IMR-90 (cell line): Measurements from ENCODE around the gene DIP2C. TPM values are rescaled to one million over a fixed set of nuclear protein-coding genes. Genes with fewer than 3 reads are reported as not detected.
A peak's percentile ranks its signal among the peaks of the same experiment; 100 is the strongest.

Source experiments
- ATAC-seq: fragments of 200-7000 bp; cut with Tn5 transposase; 2 replicates; pipeline ENCODE4 v1.9.1; 2020; ENCODE audit warnings: low read depth, mild to moderate bottlenecking, moderate library complexity
- BruUV-seq: library from RNA; stranded (reverse); fragments of 400-500 nt; replicated peaks from 2 replicates; lab custom pipeline; 2021; lab: Mats Ljungman, UMichigan
- CTCF ChIA-PET: fragments of 300-600 bp; formaldehyde crosslinking; extraction: SDS; loops from one replicate; lab custom pipeline; 2021; ENCODE audit warnings: antibody characterized with exemption; lab: Yijun Ruan, JAX
- POLR2A ChIA-PET: fragments of 300-600 bp; sonication (Branson Sonifier 250); formaldehyde crosslinking; loops from one replicate; lab custom pipeline; 2022; ENCODE audit warnings: antibody characterized with exemption; ENCODE audit not compliant: unreplicated experiment; lab: Charles Lee
- DNase-seq: peaks from one replicate; pipeline ENCODE4 v3.0.0; 2013
- H2AFZ ChIP-seq: replicated peaks from 2 replicates; pipeline ENCODE3; 2013; ENCODE audit warnings: low read length, mild to moderate bottlenecking; ENCODE audit not compliant: poor library complexity
- H2AK5ac ChIP-seq: 2 replicates; pipeline ENCODE4 v1.6.1; 2013; ENCODE audit warnings: low read depth, low read length, inconsistent platforms
- H2AK9ac ChIP-seq: replicated peaks from 2 replicates; pipeline ENCODE3; 2013; ENCODE audit warnings: mild to moderate bottlenecking, low read depth, low read length, moderate library complexity; ENCODE audit not compliant: poor library complexity
- H2BK120ac ChIP-seq: 2 replicates; pipeline ENCODE4 v1.6.1; 2013; ENCODE audit warnings: low read depth, low read length, inconsistent platforms
- H2BK15ac ChIP-seq: 3 replicates; pipeline ENCODE4 v1.6.1; 2013; ENCODE audit warnings: low read depth, low read length, inconsistent platforms
- H2BK20ac ChIP-seq: 2 replicates; pipeline ENCODE4 v1.6.1; 2013; ENCODE audit warnings: low read depth, mild to moderate bottlenecking, inconsistent platforms, low read length, moderate library complexity
- H2BK5ac ChIP-seq: 2 replicates; pipeline ENCODE4 v1.6.1; 2013; ENCODE audit warnings: mild to moderate bottlenecking, low read depth, low read length, inconsistent platforms; ENCODE audit not compliant: poor library complexity, severe bottlenecking
- H3K14ac ChIP-seq: replicated peaks from 2 replicates; pipeline ENCODE4 v1.6.1; 2013; ENCODE audit warnings: low read depth, low read length, inconsistent platforms
- H3K18ac ChIP-seq: 2 replicates; pipeline ENCODE4 v1.6.1; 2013; ENCODE audit warnings: low read depth, low read length, control low read depth
- H3K23ac ChIP-seq: 2 replicates; pipeline ENCODE4 v1.6.1; 2013; ENCODE audit warnings: low read depth, low read length, inconsistent platforms
- H3K27ac ChIP-seq: 2 replicates; pipeline ENCODE4 v1.5.1; 2013; ENCODE audit warnings: mild to moderate bottlenecking, control low read depth, low read length; ENCODE audit not compliant: insufficient read depth
- H3K27me3 ChIP-seq: 2 replicates; pipeline ENCODE4 v1.6.1; 2013; ENCODE audit warnings: low read length; ENCODE audit not compliant: control insufficient read depth, insufficient read depth
- H3K36me3 ChIP-seq: 2 replicates; pipeline ENCODE4 v1.6.1; 2013; ENCODE audit warnings: low read length, mixed read lengths; ENCODE audit not compliant: control insufficient read depth, insufficient read depth
- H3K4ac ChIP-seq: 2 replicates; pipeline ENCODE4 v1.6.1; 2013; ENCODE audit warnings: low read depth, low read length, inconsistent platforms
- H3K4me1 ChIP-seq: 2 replicates; pipeline ENCODE4 v1.6.1; 2013; ENCODE audit warnings: low read length, mixed read lengths; ENCODE audit not compliant: control insufficient read depth, insufficient read depth
- H3K4me2 ChIP-seq: 2 replicates; pipeline ENCODE4 v1.6.1; 2013; ENCODE audit warnings: low read depth, mild to moderate bottlenecking, control low read depth, low read length, moderate library complexity
- H3K4me3 ChIP-seq: 2 replicates; pipeline ENCODE4 v1.5.1; 2013; ENCODE audit warnings: low read depth, mild to moderate bottlenecking, control low read depth, low read length, moderate library complexity; ENCODE audit not compliant: insufficient read depth
- H3K56ac ChIP-seq: 2 replicates; pipeline ENCODE4 v1.6.1; 2013; ENCODE audit warnings: low read length, inconsistent platforms; ENCODE audit not compliant: insufficient read depth; ENCODE audit errors: extremely low read depth
- H3K79me1 ChIP-seq, 2 experiments: 2 replicates each; pipeline ENCODE4 v1.6.1; 2013; ENCODE audit warnings: low read length in 2 of 2, inconsistent platforms in 1 of 2, low read depth in 1 of 2
- H3K9ac ChIP-seq: 2 replicates; pipeline ENCODE4 v1.6.1; 2013; ENCODE audit warnings: low read depth, low read length, control low read depth
- H3K9me1 ChIP-seq: 2 replicates; pipeline ENCODE4 v1.6.1; 2013; ENCODE audit warnings: low read length, inconsistent platforms; ENCODE audit not compliant: insufficient read depth
- H3K9me3 ChIP-seq: 2 replicates; pipeline ENCODE4 v1.6.1; 2013; ENCODE audit warnings: low read length; ENCODE audit not compliant: control insufficient read depth, insufficient read depth
- H4K20me1 ChIP-seq: 2 replicates; pipeline ENCODE4 v1.6.1; 2013; ENCODE audit warnings: low read length, inconsistent platforms; ENCODE audit not compliant: insufficient read depth
- H4K5ac ChIP-seq: 2 replicates; pipeline ENCODE4 v1.6.1; 2013; ENCODE audit warnings: mild to moderate bottlenecking, low read depth, low read length, control low read depth
- H4K8ac ChIP-seq, 2 experiments: 2 replicates each; pipeline ENCODE4 v1.6.1; 2013; ENCODE audit warnings: low read depth in 2 of 2, low read length in 2 of 2, control low read depth in 1 of 2, inconsistent platforms in 1 of 2
- H4K91ac ChIP-seq: 2 replicates; pipeline ENCODE4 v1.6.1; 2013; ENCODE audit warnings: low read depth, low read length, inconsistent platforms; ENCODE audit not compliant: insufficient read depth
- CHD1 ChIP-seq: IDR thresholded peaks from 2 replicates; pipeline ENCODE4 v1.6.1; 2012; ENCODE audit warnings: low read depth, low read length, improper control_type of control experiment
- MAFK ChIP-seq: IDR thresholded peaks from 2 replicates; pipeline ENCODE4 v1.6.1; 2012; ENCODE audit warnings: low read depth, low read length, improper control_type of control experiment
- MAZ ChIP-seq: IDR thresholded peaks from 2 replicates; pipeline ENCODE4 v1.6.1; 2012; ENCODE audit warnings: low read depth, mild to moderate bottlenecking, low read length, improper control_type of control experiment, moderate library complexity, borderline replicate concordance
- MXI1 ChIP-seq: IDR thresholded peaks from 2 replicates; pipeline ENCODE4 v1.6.1; 2012; ENCODE audit warnings: low read depth, mild to moderate bottlenecking, low read length, moderate library complexity, borderline replicate concordance
- NFE2L2 ChIP-seq: fragments of 150-350 bp; IDR thresholded peaks from 2 replicates; pipeline ENCODE4 v1.6.1; 2016; ENCODE audit warnings: low read depth, mild to moderate bottlenecking, low read length
- RAD21 ChIP-seq: IDR thresholded peaks from 2 replicates; pipeline ENCODE4 v1.6.1; 2012; ENCODE audit warnings: low read length, improper control_type of control experiment
- RFX5 ChIP-seq: IDR thresholded peaks from 2 replicates; pipeline ENCODE4 v1.8.0; 2012; ENCODE audit warnings: low read depth, mild to moderate bottlenecking, low read length, moderate library complexity
- SMC3 ChIP-seq: fragments of 150-350 bp; IDR thresholded peaks from 2 replicates; pipeline ENCODE4 v1.6.1; 2016; ENCODE audit warnings: low read depth, mild to moderate bottlenecking, antibody characterized with exemption, low read length, moderate library complexity
- USF2 ChIP-seq: fragments of 150-350 bp; IDR thresholded peaks from 2 replicates; pipeline ENCODE4 v1.6.1; 2017; ENCODE audit warnings: mild to moderate bottlenecking, antibody characterized with exemption, low read length, low read depth
- WGBS, 2 experiments: methylation state at CpG; one replicate each; pipeline versions ENCODE4 v1.1.5 to v1.1.7; 2013; ENCODE audit warnings: missing lambda C conversion rate in 2 of 2; ENCODE audit not compliant: insufficient read length in 1 of 2; ENCODE audit errors: extremely low coverage in 2 of 2; 5-methylcytosine and 5-hydroxymethylcytosine counted together
- dilution Hi-C: fragments of 300-500 bp; cut with HindIII; formaldehyde crosslinking; loops from one replicate; pipeline ENCODE4 v1.14.3; 2018; ENCODE audit warnings: low sequenced_read_pairs; ENCODE audit not compliant: unreplicated experiment
- in situ Hi-C: fragments of 300-500 bp; cut with MboI; formaldehyde crosslinking; loops from 3 replicates; pipeline ENCODE4 v1.14.3; 2019; ENCODE audit warnings: low sequenced_read_pairs, inconsistent platforms, mixed read lengths
- intact Hi-C: fragments of 100-400 bp; cut with micrococcal nuclease; formaldehyde crosslinking; loops from 2 replicates; pipeline ENCODE4 v1.10.0; 2022
- polyA plus RNA-seq, 3 experiments: library from polyadenylated mRNA; depleted of rRNA; stranded (reverse); fragments of >200 nt; gene quantifications; 2 replicates each; pipeline ENCODE4 v1.2.3, GENCODE V29; 2012; ENCODE audit warnings: low replicate concordance in 1 of 3
- total RNA-seq: library from RNA; depleted of rRNA; stranded (reverse); fragments of >200 nt; gene quantifications from 2 replicates; pipeline ENCODE4 v1.2.3, GENCODE V29; 2012

Gene DIP2C
- total and polyA plus RNA-seq, 2 of the 4 experiments (the other 2 are of a cell fraction): 8.6 to 17.3 TPM

- no peak overlapping the region for H2BK120ac ChIP-seq
- no peak overlapping the region for H4K91ac ChIP-seq
- H3K27ac ChIP-seq: no peak overlapping the region
- dilution Hi-C loops (no loop called here), in situ Hi-C loops (no loop called here), intact Hi-C loops (no loop called here)
- DNase-seq (no peak), ATAC-seq (no peak)
- no peak overlapping the region; the same call in 1 of the 2 replicates for H3K4me2 ChIP-seq
- ChIA-PET POLR2A (no interaction called here), CTCF (no interaction called here)
- no peak overlapping the region for H2BK15ac ChIP-seq
- no peak overlapping the region for H3K18ac ChIP-seq
- H4K20me1 ChIP-seq: peaks cover 87% of the 10 kb centered on the region
- no peak overlapping the region for H3K9ac ChIP-seq
- TF ChIP-seq NFE2L2: no peak
- no peak for TF ChIP-seq USF2
- no peak for TF ChIP-seq MAFK
- no peak for TF ChIP-seq CHD1
- no peak for TF ChIP-seq MAZ
- no peak for TF ChIP-seq MXI1
- TF ChIP-seq SMC3: no peak
- no peak for TF ChIP-seq RAD21
- TF ChIP-seq RFX5: no peak
- 0 out of 2 replicates have a peak overlapping the region, but pooled peaks have one; percentile 41 for H3K14ac ChIP-seq
- H3K4me1 ChIP-seq: peaks cover 17% of the 10 kb centered on the region
- 83% methylated on average over 3 of the region's 16 CpGs; no CpG with 5 or more reads in 1 of the 2 experiments for WGBS, 2 experiments
- no peaks in the 10 kb centered on the region for H3K36me3 ChIP-seq
- H4K5ac ChIP-seq: no peak overlapping the region
- H3K4ac ChIP-seq: peak overlapping the region; percentile 13; the same call in 1 of the 2 replicates
- no peak overlapping the region for H2BK5ac ChIP-seq
- H2AK5ac ChIP-seq: no peak overlapping the region; the same call in 1 of the 2 replicates
- H2AK9ac ChIP-seq: peak overlapping the region; percentile 74
- no peaks in the 10 kb centered on the region for H3K9me3 ChIP-seq
- H2AFZ ChIP-seq: no peak overlapping the region
- peaks cover 73 to 94% of the 10 kb centered on the region in 2 experiments for H3K79me1 ChIP-seq
- peaks cover 30% of the 10 kb centered on the region for H3K9me1 ChIP-seq
- H3K27me3 ChIP-seq: no peaks in the 10 kb centered on the region
- no peak overlapping the region for H3K4me3 ChIP-seq
- H4K8ac ChIP-seq: peak overlapping the region in 1 of 2 experiments; percentile 14; a peak in 1 of 4 replicates
- no peak overlapping the region for H3K56ac ChIP-seq
- H2BK20ac ChIP-seq: no peak overlapping the region
- BruUV-seq: no TSS peak
- H3K23ac ChIP-seq: peak overlapping the region; percentile 74; the same call in 1 of the 2 replicates
Measured at GRCh38 chr10:491667-492424, 197.6 kb downstream of the DIP2C start.
